ENCODE measurements around the gene ANKRD44. TPM values are rescaled to one million over a fixed set of nuclear protein-coding genes. Genes with fewer than 3 reads are reported as not detected.

Gene ANKRD44
- total RNA-seq, 4 donors from 2014 or later, result 22.8 to 69.1 (median 37.5) TPM

GRCh38 chr2:197057959-197058358, 252.6 kb downstream of the ANKRD44 start:
- TF ChIP-seq, protein P1, sequence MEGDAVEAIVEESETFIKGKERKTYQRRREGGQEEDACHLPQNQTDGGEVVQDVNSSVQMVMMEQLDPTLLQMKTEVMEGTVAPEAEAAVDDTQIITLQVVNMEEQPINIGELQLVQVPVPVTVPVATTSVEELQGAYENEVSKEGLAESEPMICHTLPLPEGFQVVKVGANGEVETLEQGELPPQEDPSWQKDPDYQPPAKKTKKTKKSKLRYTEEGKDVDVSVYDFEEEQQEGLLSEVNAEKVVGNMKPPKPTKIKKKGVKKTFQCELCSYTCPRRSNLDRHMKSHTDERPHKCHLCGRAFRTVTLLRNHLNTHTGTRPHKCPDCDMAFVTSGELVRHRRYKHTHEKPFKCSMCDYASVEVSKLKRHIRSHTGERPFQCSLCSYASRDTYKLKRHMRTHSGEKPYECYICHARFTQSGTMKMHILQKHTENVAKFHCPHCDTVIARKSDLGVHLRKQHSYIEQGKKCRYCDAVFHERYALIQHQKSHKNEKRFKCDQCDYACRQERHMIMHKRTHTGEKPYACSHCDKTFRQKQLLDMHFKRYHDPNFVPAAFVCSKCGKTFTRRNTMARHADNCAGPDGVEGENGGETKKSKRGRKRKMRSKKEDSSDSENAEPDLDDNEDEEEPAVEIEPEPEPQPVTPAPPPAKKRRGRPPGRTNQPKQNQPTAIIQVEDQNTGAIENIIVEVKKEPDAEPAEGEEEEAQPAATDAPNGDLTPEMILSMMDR (IDR thresholded peaks at IDR 0.05; ENCODE audit: low read depth), result no peak

DNA sequence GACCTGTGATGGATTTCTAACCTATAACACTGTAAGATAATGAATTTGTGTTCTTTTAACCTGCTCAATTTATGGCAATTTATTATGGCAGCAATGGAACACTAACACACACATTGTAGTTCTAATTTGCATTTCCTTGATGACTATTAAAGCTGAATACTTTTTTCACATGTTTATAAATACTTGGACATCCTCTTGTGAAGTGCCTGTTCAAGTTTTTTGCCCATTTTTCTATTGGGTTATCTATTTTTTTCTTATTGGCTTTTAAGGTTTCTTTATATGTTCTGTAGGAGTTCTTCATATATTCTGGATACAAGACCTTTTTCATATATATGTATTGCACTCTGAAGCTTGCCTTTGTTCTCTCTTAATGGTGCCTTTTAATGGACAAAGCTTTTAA, 255.5 kb downstream of the ANKRD44 start:
- TF ChIP-seq, protein P1 (IDR thresholded peaks at IDR 0.05; ENCODE audit: low read depth), result no peak

DNA sequence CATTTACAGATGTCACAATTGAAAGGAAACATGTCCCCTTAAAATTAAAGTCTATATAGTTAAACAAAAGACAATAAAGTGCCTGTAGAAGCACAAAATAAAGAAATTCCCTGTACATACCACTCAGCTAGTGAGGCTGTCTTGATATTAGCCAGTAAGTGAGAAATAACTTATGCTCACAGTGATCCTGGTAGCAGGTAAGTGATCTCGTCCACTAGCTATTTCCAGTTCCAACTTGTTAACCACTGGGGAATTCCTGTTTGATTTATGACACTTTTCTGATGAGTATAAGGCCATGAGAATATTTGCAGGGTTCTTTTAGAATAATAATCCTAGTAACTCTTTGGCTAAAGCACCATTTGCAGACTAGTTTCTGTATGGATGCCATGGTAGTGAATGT, 256.1 kb downstream of the ANKRD44 start:
- TF ChIP-seq, protein P1 (IDR thresholded peaks at IDR 0.05; ENCODE audit: low read depth), result no peak

GRCh38 chr2:197052356-197052755, 258.2 kb downstream of the ANKRD44 start:
- TF ChIP-seq, protein P1 (IDR thresholded peaks at IDR 0.05; ENCODE audit: low read depth), result no peak

- TF ChIP-seq, protein P1 (IDR thresholded peaks at IDR 0.05; ENCODE audit: low read depth), result no peak
Observed at GRCh38 chr2:197045115-197045514, 265.5 kb downstream of the ANKRD44 start.

DNA sequence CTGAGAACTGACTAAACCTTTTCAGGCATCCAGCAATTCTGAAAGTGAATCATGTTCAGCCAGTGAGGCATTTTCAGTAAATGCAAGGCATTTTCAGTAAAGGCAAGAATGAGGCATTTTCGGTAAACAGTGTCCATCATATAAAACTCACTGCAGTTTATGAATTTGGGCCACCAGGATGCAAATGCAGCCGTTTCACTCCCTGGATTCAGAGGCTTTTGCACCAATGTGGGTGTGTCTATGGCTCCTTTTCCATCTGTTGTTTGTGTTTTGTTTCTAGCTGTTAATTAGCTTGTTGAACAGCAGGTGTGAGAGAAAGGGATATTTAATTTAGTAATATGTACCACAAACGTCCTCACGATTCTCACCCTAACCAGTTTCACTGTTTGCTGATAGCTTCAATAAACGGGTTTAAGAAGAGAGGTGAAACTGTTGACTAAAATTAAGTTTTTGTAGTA, 267.8 kb downstream of the ANKRD44 start:
- TF ChIP-seq, protein P1 (IDR thresholded peaks at IDR 0.05; ENCODE audit: low read depth), result no peak

- TF ChIP-seq, protein P1 (IDR thresholded peaks at IDR 0.05; ENCODE audit: low read depth), result no peak
Observed at GRCh38 chr2:197037863-197038398, 272.6 kb downstream of the ANKRD44 start.
